Cardiac septum (tissue), 1 donor: ENCODE data around the gene MTA1. TPM values are rescaled to one million over a fixed set of nuclear protein-coding genes. Genes with fewer than 3 reads are reported as not detected.

Experiments
- DNase-seq: peaks from one replicate; pipeline ENCODE4 v3.0.0-alpha.2; 2020; ENCODE audit warnings: low spot score
- intact Hi-C: fragments of 100-400 bp; cut with DNase I; formaldehyde crosslinking; loops from one replicate; pipeline ENCODE4 v1.14.0; 2022
- total RNA-seq: library from RNA; stranded (reverse); fragmentation: NEBNext Ultra II Directional; extraction: Animal tissue kit (Norgen Biotek cat#: 25700); gene quantifications from one replicate; pipeline ENCODE4 v1.2.1, GENCODE V29; 2021
- donor health status: DM: no; HTN: no; CAD: no.

Gene MTA1
- total RNA-seq, 1 donor from 2014 or later, result 140 TPM

- DNase-seq, result no peak
These were observed 59.0 kb downstream of the MTA1 start for GRCh38 chr14:105478398-105479251.

DNA sequence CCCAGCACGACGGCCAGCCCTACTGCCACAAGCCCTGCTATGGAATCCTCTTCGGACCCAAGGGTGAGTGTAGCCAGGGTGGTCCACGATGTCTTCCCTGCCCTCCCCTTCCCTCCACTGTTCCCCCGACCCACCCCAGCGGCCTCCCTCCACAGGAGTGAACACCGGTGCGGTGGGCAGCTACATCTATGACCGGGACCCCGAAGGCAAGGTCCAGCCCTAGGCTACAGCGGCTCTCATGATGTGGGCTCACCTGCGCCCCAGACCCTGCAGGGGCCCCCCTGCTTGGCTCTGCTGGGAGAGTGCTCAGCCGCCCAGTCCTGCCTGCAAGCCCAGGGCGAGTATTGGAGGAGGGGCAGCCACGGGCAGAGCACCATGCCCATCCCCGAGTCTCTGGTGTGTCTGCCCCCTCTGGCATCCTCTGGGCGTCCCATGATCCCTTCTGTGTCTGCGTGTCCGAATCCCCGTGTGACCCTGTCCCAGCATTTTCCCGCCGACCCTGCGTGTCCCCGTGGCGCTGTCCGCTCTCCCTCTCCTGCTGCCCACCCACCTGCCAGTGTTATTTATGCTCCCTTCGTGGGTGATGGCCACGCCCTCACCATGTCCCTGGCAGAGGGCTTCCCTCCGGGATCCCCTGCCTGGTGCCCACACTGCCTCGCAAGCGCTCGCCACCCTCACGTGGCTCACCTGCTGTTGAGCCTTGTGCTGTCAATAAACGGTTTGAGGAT, 60.0 kb downstream of the MTA1 start:
- no peak for DNase-seq
- intact Hi-C loops, result no loop called here

More at GRCh38 chr14:105478398-105479251, 59.0 kb downstream of the MTA1 start:
- intact Hi-C loops, result no loop called here

GRCh38 chr14:105480199-105480746, 60.6 kb downstream of the MTA1 start:
- no peak for DNase-seq
- intact Hi-C loops, result no loop called here

GRCh38 chr14:105480807-105481801, 61.5 kb downstream of the MTA1 start:
- intact Hi-C loops, result no loop called here
- peak; percentile 95 for DNase-seq

DNA sequence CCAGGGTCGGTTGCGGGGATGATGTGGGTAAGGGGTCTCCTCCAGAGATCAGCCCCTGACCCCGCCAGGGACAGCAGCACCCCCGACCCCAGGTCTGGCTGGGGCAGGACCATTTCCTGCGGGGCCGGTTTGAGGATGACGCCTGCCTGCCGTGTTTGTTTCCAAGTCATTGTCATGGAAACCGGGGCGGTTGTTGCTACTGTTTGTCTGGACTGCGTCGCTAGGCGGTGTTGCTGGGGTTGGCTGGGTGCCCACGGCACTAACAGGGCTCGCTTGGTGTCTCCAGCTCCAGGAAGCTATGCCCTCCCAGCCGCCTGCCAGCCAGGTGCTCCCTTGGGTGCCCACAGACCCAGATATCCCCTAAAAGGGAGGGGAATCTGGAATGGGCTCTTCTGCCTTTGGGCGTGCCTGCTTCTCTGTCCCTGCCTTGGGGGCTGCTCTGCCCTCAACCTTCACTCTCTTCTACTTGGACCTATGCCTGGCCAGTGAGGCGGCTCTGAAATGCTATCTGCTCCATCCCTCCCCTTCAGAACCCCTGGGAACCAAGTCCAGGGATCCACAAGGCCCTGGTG, 62.3 kb downstream of the MTA1 start:
- intact Hi-C loops, result no loop called here
- DNase-seq, result peak; percentile 93

- DNase-seq, result no peak
- intact Hi-C loops, result no loop called here
These were observed 63.0 kb downstream of the MTA1 start for GRCh38 chr14:105482486-105483110.

DNA sequence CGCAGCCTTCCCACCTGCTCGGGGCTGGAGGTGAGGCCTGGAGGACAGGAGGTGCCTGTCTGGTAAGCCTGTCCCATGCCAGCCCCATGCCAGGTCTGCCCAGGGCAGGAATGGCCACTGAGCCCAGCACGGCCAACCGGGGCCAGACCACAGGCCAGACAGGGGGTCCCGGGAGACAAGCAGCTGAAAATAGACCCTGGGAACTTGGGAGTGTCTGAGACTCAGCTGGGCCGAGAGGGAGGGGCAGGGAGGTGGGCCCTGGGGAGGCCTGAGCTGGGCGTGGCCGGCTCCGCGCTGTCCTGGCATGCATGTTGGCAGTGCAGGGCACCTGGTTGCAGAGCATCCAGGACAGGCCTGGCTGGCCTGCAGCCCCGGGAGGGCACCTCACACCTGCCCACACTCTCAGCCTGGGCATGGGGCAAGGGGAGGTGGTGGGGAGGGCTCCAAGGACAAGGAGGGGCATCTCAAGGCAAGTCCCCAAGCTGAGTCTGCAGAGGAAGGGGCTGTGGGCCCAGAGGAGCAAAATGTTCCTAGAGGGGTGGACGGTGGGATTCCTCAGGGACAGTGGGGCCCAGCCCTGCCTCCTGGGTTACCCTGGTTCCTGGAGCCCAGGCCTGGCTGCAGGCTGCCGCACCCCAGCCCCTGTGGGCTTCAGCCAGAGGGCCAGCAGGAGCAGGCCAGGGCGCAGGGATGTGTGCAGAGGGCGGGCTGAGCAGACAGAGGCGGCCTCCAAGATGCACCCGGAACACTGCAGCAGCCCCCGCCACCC, 63.9 kb downstream of the MTA1 start:
- intact Hi-C loops, result no loop called here
- no peak for DNase-seq

- intact Hi-C loops, result no loop called here
- DNase-seq, result no peak
These were observed 64.7 kb downstream of the MTA1 start for GRCh38 chr14:105484069-105484996.

GRCh38 chr14:105484997-105485393, 65.4 kb downstream of the MTA1 start:
- intact Hi-C loops, result no loop called here
- no peak for DNase-seq

DNA sequence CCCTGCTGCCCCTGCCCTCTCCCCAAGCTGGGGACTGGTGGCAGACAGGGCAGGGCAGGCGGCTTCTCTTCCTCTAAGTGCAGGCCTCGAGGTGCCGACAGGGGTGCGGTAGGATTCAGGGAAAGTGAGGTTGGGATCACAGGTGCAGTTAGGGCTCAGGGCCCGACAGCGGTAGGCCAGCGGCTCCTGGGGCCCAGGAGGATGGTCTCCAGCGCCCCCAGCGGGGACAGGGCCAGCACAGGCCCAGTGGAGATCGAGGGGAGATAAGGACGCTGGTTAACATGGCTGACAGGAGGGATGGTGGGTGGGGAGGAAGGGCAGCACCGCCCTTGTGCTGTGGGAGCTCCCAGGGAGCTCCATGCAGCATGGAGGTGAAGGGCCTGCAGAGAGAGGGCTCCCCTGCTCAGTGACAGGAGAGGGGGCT, 66.1 kb downstream of the MTA1 start:
- DNase-seq, result no peak
- intact Hi-C loops, result no loop called here

- intact Hi-C loops, result no loop called here
- DNase-seq, result no peak
These were observed 66.7 kb downstream of the MTA1 start, which contains the start of gene CRIP1 for GRCh38 chr14:105486163-105486973. Gene CRIP1, plus strand, starts transcription at chr14:105486886. Its CDS starts 374 bp downstream, at chr14:105487260.

- intact Hi-C loops, result no loop called here
- no peak for DNase-seq
These were observed 67.4 kb downstream of the MTA1 start for GRCh38 chr14:105486974-105487448.

GRCh38 chr14:105487449-105487985, 67.9 kb downstream of the MTA1 start:
- intact Hi-C loops, result no loop called here

GRCh38 chr14:105487986-105488777, 68.6 kb downstream of the MTA1 start:
- intact Hi-C loops, result loop anchor here (2.0 kb wide), 1 partner anchor 39 kb away; no protein-coding TSS in a partner anchor
- no peak for DNase-seq

More at GRCh38 chr14:105487449-105487985, 67.9 kb downstream of the MTA1 start:
- no peak for DNase-seq
